Gastrocnemius medialis (tissue), 4 donors: ENCODE data around the gene AKAP8L. TPM values are rescaled to one million over a fixed set of nuclear protein-coding genes. Genes with fewer than 3 reads are reported as not detected.

ENCODE experiments used
- ATAC-seq, 2 donors: fragments of 150-250 bp; one replicate each; pipeline ENCODE4 v1.9.1; 2016
- DNase-seq, 2 donors: peaks; one replicate each; pipeline ENCODE4 v3.0.0-alpha.2; 2019
- H3K27ac ChIP-seq, 4 donors: fragments of 200-600 bp; sonication (generic); 1 replicate in 1 of 4; 2 replicates in 3 of 4; pipeline ENCODE4 v1.5.1; 2016 to 2018; ENCODE audit warnings: mild to moderate bottlenecking in 2 of 4, moderate library complexity in 1 of 4
- H3K27me3 ChIP-seq, 3 donors: fragments of 200-600 bp; sonication (generic) in 2 of 3; 1 replicate in 1 of 3; 2 replicates in 2 of 3; pipeline versions ENCODE4 v1.5.1 to v1.6.0; 2016 to 2019; ENCODE audit warnings: mild to moderate bottlenecking in 1 of 3, moderate library complexity in 1 of 3
- H3K36me3 ChIP-seq, 2 donors: fragments of 200-600 bp; sonication (generic) in 1 of 2; one replicate each; pipeline ENCODE4 v1.5.1; 2017 to 2018
- H3K4me1 ChIP-seq, 2 donors: fragments of 200-600 bp; sonication (generic) in 1 of 2; one replicate each; pipeline ENCODE4 v1.5.1; 2016 to 2017; ENCODE audit warnings: mild to moderate bottlenecking in 2 of 2
- H3K4me3 ChIP-seq, 4 donors: fragments of 200-600 bp; sonication (generic) in 3 of 4; 1 replicate in 1 of 4; 2 replicates in 3 of 4; pipeline ENCODE4 v1.5.1; 2016 to 2019; ENCODE audit warnings: mild to moderate bottlenecking in 2 of 4
- H3K9me3 ChIP-seq, 3 donors: fragments of 200-600 bp; sonication (generic) in 2 of 3; 1 replicate in 1 of 3; 2 replicates in 2 of 3; pipeline ENCODE4 v1.5.1; 2016 to 2019
- POLR2A ChIP-seq, 2 donors: fragments of 450-650 bp; IDR thresholded peaks; one replicate each; pipeline ENCODE4 v1.6.1; 2017; ENCODE audit warnings: antibody characterized with exemption in 2 of 2, mild to moderate bottlenecking in 2 of 2, moderate library complexity in 2 of 2
- in situ Hi-C, 4 donors: fragments of 200-750 bp; cut with MboI; loops; one replicate each; pipeline versions ENCODE4 v1.15.0 to v1.8.0; 2017; ENCODE audit warnings: low sequenced_read_pairs in 4 of 4
- intact Hi-C: fragments of 100-400 bp; cut with DNase I; formaldehyde crosslinking; loops from one replicate; pipeline ENCODE4 v1.15.1; 2023; ENCODE audit warnings: low total_unique reads
- total RNA-seq, 4 donors: library from RNA; depleted of rRNA; stranded (reverse); fragments of >200 nt; gene quantifications; one replicate each; pipeline versions ENCODE4 v1.1.0 to v1.2.3, GENCODE V29; 2016
- TF ChIP-seq, protein P1 (sequence below), 5 experiments: fragments of 450-650 bp in 3 of 5; fragments of 200-600 bp in 2 of 5; sonication (generic) in 2 of 5; IDR thresholded peaks in 4 of 5; conservative IDR thresholded peaks in 1 of 5; 1 replicate in 4 of 5; 2 replicates in 1 of 5; pipeline ENCODE4 v1.5.1; 2016 to 2019; ENCODE audit warnings: antibody characterized with exemption in 5 of 5, mild to moderate bottlenecking in 3 of 5, moderate library complexity in 3 of 5

AKAP8L gene
- total RNA-seq, 4 donors from 2014 or later: 69.3 to 142 (median 85.6) TPM

- H3K27ac ChIP-seq: peak within 1 kb of the TSS; percentile 92 to 99 (median 96)
- intact Hi-C loops: loop anchor here (1.0 to 5.0 kb wide), 5 partner anchors 39 to 178 kb away; partner anchors contain the start of genes AKAP8L and BRD4
- no peaks in the 10 kb centered on the region for H3K36me3 ChIP-seq
- DNase-seq (peak; percentile 97 to 99), ATAC-seq (peak; percentile 84 to 85)
- peak; percentile 67 to 78 for TF ChIP-seq POLR2A (IDR thresholded peaks at IDR 0.05)
- TF ChIP-seq, protein P1, sequence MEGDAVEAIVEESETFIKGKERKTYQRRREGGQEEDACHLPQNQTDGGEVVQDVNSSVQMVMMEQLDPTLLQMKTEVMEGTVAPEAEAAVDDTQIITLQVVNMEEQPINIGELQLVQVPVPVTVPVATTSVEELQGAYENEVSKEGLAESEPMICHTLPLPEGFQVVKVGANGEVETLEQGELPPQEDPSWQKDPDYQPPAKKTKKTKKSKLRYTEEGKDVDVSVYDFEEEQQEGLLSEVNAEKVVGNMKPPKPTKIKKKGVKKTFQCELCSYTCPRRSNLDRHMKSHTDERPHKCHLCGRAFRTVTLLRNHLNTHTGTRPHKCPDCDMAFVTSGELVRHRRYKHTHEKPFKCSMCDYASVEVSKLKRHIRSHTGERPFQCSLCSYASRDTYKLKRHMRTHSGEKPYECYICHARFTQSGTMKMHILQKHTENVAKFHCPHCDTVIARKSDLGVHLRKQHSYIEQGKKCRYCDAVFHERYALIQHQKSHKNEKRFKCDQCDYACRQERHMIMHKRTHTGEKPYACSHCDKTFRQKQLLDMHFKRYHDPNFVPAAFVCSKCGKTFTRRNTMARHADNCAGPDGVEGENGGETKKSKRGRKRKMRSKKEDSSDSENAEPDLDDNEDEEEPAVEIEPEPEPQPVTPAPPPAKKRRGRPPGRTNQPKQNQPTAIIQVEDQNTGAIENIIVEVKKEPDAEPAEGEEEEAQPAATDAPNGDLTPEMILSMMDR (IDR thresholded peaks at IDR 0.05 in 4 of 5, conservative IDR thresholded peaks at IDR 0.05 in 1 of 5): no peak
- H3K4me1 ChIP-seq: peaks cover 38 to 39% of the 10 kb centered on the region in 2 donors
- H3K4me3 ChIP-seq: peak within 1 kb of the TSS; percentile 84 to 100 (median 88)
- no peaks in the 10 kb centered on the region for H3K27me3 ChIP-seq
- in situ Hi-C loops: loop anchor here in 2 of 4 donors (10.0 to 25.0 kb wide), 2 partner anchors 55 to 183 kb away; no protein-coding TSS in a partner anchor
- no peaks in the 10 kb centered on the region for H3K9me3 ChIP-seq
Observed at GRCh38 chr19:15379083-15379998, 39.4 kb downstream of the AKAP8L start, which contains the start of gene AKAP8. AKAP8 (minus strand) TSS chr19:15379787; CDS start chr19:15379731, 56 bp downstream.

DNA sequence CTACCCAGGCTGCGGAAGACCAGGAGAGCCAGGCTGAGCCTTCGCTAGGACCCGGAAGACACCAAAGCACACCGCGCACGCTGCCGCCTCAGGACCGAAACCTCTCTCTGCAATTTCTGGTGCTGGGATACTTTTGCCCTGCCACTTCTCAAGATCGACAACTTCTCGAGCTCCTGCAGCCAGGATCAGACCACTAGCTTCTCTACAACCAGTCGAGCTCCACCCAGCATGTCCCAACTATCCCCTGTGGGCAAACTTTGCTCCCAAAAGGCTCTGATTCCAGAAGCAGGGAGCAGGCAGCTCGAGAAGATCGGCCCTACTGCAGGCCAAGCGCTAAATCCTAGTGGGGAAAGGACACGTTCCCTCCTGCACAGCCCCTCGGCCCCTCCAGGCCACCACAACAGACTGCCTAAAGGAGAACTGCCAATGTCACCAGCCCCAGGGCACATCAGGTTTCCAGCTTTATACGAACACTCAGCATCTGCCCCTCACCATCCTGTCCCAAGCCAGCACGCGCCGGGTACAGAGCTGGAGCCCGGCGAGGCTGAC lies 40.2 kb downstream of the AKAP8L start:
- H3K27me3 ChIP-seq: no peaks in the 10 kb centered on the region

GRCh38 chr19:15374796-15375440 lies 43.9 kb downstream of the AKAP8L start:
- intact Hi-C loops (loop anchor here (5.0 kb wide), 1 partner anchor 182 kb away; no protein-coding TSS in a partner anchor), in situ Hi-C loops (loop anchor here (10.0 to 25.0 kb wide), 3 partner anchors 60 to 187 kb away; no protein-coding TSS in a partner anchor)
- H3K4me3 ChIP-seq: peak overlapping the region; percentile 12 to 37 (median 21)
- peaks cover 46 to 48% of the 10 kb centered on the region in 2 donors for H3K4me1 ChIP-seq
- no peaks in the 10 kb centered on the region for H3K9me3 ChIP-seq
- DNase-seq (peak; percentile 81 to 85), ATAC-seq (peak; percentile 40 to 48)
- H3K27me3 ChIP-seq: no peaks in the 10 kb centered on the region
- H3K36me3 ChIP-seq: peaks cover 0 to 39% of the 10 kb centered on the region in 2 donors
- TF ChIP-seq POLR2A (IDR thresholded peaks at IDR 0.05): peak in 1 of 2 donors; percentile 48
- TF ChIP-seq, protein P1 (IDR thresholded peaks at IDR 0.05 in 4 of 5, conservative IDR thresholded peaks at IDR 0.05 in 1 of 5): no peak
- peak overlapping the region; percentile 92 to 99 (median 96) for H3K27ac ChIP-seq

More for the DNA sequence above, 40.2 kb downstream of the AKAP8L start:
- no peak for TF ChIP-seq POLR2A (IDR thresholded peaks at IDR 0.05)
- TF ChIP-seq, protein P1 (IDR thresholded peaks at IDR 0.05 in 4 of 5, conservative IDR thresholded peaks at IDR 0.05 in 1 of 5): no peak
- H3K4me1 ChIP-seq: peaks cover 45 to 46% of the 10 kb centered on the region in 2 donors
- intact Hi-C loops (loop anchor here (1.0 to 5.0 kb wide), 5 partner anchors 40 to 179 kb away; partner anchors contain the start of genes AKAP8L and BRD4), in situ Hi-C loops (loop anchor here in 2 of 4 donors (10.0 to 25.0 kb wide), 2 partner anchors 56 to 184 kb away; no protein-coding TSS in a partner anchor)
- H3K9me3 ChIP-seq: no peaks in the 10 kb centered on the region
- peak overlapping the region; percentile 84 to 100 (median 88) for H3K4me3 ChIP-seq
- ATAC-seq: peak; percentile 14 to 30
- peak; percentile 31 to 60 for DNase-seq
- peaks cover 0 to 4% of the 10 kb centered on the region in 2 donors for H3K36me3 ChIP-seq
- H3K27ac ChIP-seq: peak overlapping the region; percentile 92 to 99 (median 96)

- Histone ChIP-seq H3K27me3 (no peaks in the 10 kb centered on the region), H3K4me3 (peak overlapping the region; percentile 12 to 37 (median 21)), H3K36me3 (peaks cover 0 to 46% of the 10 kb centered on the region in 2 donors), H3K27ac (peak overlapping the region; percentile 92 to 99 (median 96)), H3K4me1 (peaks cover 46 to 48% of the 10 kb centered on the region in 2 donors), H3K9me3 (no peaks in the 10 kb centered on the region)
- intact Hi-C loops (no loop called here), in situ Hi-C loops (loop anchor here in 3 of 4 donors (10.0 to 25.0 kb wide), 3 partner anchors 61 to 188 kb away; no protein-coding TSS in a partner anchor)
- ATAC-seq: no peak
- no peak for DNase-seq
- TF ChIP-seq, protein P1 (IDR thresholded peaks at IDR 0.05 in 4 of 5, conservative IDR thresholded peaks at IDR 0.05 in 1 of 5): no peak
- TF ChIP-seq POLR2A (IDR thresholded peaks at IDR 0.05): no peak
Observed at GRCh38 chr19:15374105-15374651, 44.6 kb downstream of the AKAP8L start.
